Measurements from ENCODE around the gene WBP11.
"Not testable (repeated sequence)": the region's sequence is repeated elsewhere in the genome, so short reads cannot be mapped to it uniquely, and the experiment has no call there.

Gene WBP11

GRCh38 chr12:14751986-14752385 is 51.3 kb downstream of the WBP11 start:
- DNase-seq (ENCODE audit: extremely low read depth, low read depth), result no peak
- no peak for TF ChIP-seq CTCF (IDR thresholded peaks at IDR 0.05; ENCODE audit: low read depth, low read length)

- TF ChIP-seq CTCF (IDR thresholded peaks at IDR 0.05; ENCODE audit: low read depth, low read length), result no peak
These were observed 60.2 kb downstream of the WBP11 start for GRCh38 chr12:14743061-14743460.

GRCh38 chr12:14741942-14742341 is 61.3 kb downstream of the WBP11 start:
- no peak for TF ChIP-seq CTCF (IDR thresholded peaks at IDR 0.05; ENCODE audit: low read depth, low read length)
- no peak for DNase-seq (ENCODE audit: extremely low read depth, low read depth)

More at GRCh38 chr12:14743061-14743460, 60.2 kb downstream of the WBP11 start:
- DNase-seq (ENCODE audit: extremely low read depth, low read depth), result no peak

- no peak for DNase-seq (ENCODE audit: extremely low read depth, low read depth)
- TF ChIP-seq CTCF (IDR thresholded peaks at IDR 0.05; ENCODE audit: low read depth, low read length), result no peak
These were observed 62.1 kb downstream of the WBP11 start for GRCh38 chr12:14741153-14741552.

GRCh38 chr12:14736441-14736840 is 66.8 kb downstream of the WBP11 start:
- not testable (repeated sequence) for DNase-seq (ENCODE audit: extremely low read depth, low read depth)

All from AG09319 (cell line).